ENCODE data around the gene ACP7. TPM values are rescaled to one million over a fixed set of nuclear protein-coding genes. Genes with fewer than 3 reads are reported as not detected.
A peak's percentile ranks its signal among the peaks of the same experiment; 100 is the strongest.

Gene ACP7
- polyA plus RNA-seq, 1 of the 3 experiments (the other 2 are of a cell fraction), result 0.36 TPM

GRCh38 chr19:39133431-39134270 is 49.5 kb downstream of the ACP7 start (continued):
- TF ChIP-seq POLR2AphosphoS5 (IDR thresholded peaks at IDR 0.05; ENCODE audit: low read depth, low read length), result no peak
- no peak for TF ChIP-seq MEF2A (IDR thresholded peaks at IDR 0.05; ENCODE audit: borderline replicate concordance, low read depth)

GRCh38 chr19:39135701-39136100 is 51.5 kb downstream of the ACP7 start:
- Histone ChIP-seq H3K27ac (ENCODE audit: low read depth in 2 of 2, low read length in 1 of 2) (no peak overlapping the region), H3K9me2 (no peaks in the 10 kb centered on the region), H3K4me1 (ENCODE audit: control insufficient read depth in 1 of 2, insufficient read depth in 2 of 2, low read depth in 1 of 2, low read length in 1 of 2) (peaks cover 9 to 45% of the 10 kb centered on the region in 2 experiments; a peak in 3 of 4 replicates), H4K20me1 (ENCODE audit: insufficient read depth) (peaks cover 93% of the 10 kb centered on the region), H3K79me2 (ENCODE audit: insufficient read depth) (peaks cover 100% of the 10 kb centered on the region), H3K4me3 (ENCODE audit: low read depth in 2 of 2, low read length in 1 of 2) (no peak overlapping the region), H3K9me3 (no peaks in the 10 kb centered on the region), H3K36me3 (replicated peaks in 1 of 2; ENCODE audit: control insufficient read depth in 1 of 2, insufficient read depth in 2 of 2, low read length in 1 of 2) (no peaks in the 10 kb centered on the region), H2AFZ (ENCODE audit: low read depth) (no peak overlapping the region), H3K27me3 (ENCODE audit: insufficient read depth) (no peaks in the 10 kb centered on the region), H3K4me2 (no peak overlapping the region), H3F3A (replicated peaks; ENCODE audit: insufficient read depth) (no peaks in the 10 kb centered on the region), H3K9ac (no peak overlapping the region)
- TF ChIP-seq MEF2A (IDR thresholded peaks at IDR 0.05; ENCODE audit: borderline replicate concordance, low read depth) (no peak), MAX (IDR thresholded peaks at IDR 0.05; ENCODE audit: low read depth) (no peak), CTCF (IDR thresholded peaks at IDR 0.05) (no peak), ZBTB33 (IDR thresholded peaks at IDR 0.05; ENCODE audit: borderline replicate concordance, low read depth) (no peak)
- DNase-seq, result peak; percentile 11
- WGBS (ENCODE audit: low lambda C conversion rate), result 89% methylated on average over 13 of the region's 13 CpGs
- POLR2A ChIA-PET, result no interaction called here
- CTCF ChIA-PET, result no interaction called here

- peaks cover 9 to 43% of the 10 kb centered on the region in 2 experiments; a peak in 3 of 4 replicates for H3K4me1 ChIP-seq (ENCODE audit: control insufficient read depth in 1 of 2, insufficient read depth in 2 of 2, low read depth in 1 of 2, low read length in 1 of 2)
- no peaks in the 10 kb centered on the region for H3F3A ChIP-seq (replicated peaks; ENCODE audit: insufficient read depth)
- H3K27me3 ChIP-seq (ENCODE audit: insufficient read depth), result no peaks in the 10 kb centered on the region
- no peaks in the 10 kb centered on the region for H3K9me3 ChIP-seq
- H3K9me2 ChIP-seq, result no peaks in the 10 kb centered on the region
- peak; percentile 14 for DNase-seq
- 89% methylated on average over 12 of the region's 12 CpGs for WGBS (ENCODE audit: low lambda C conversion rate)
- ChIA-PET POLR2A (interaction anchor here (1.1 kb wide), 1 partner anchor 14 kb away, joined by 3 read pairs; no protein-coding TSS in a partner anchor), CTCF (no interaction called here)
- no peak overlapping the region for H3K9ac ChIP-seq
- H3K36me3 ChIP-seq (replicated peaks in 1 of 2; ENCODE audit: control insufficient read depth in 1 of 2, insufficient read depth in 2 of 2, low read length in 1 of 2), result no peaks in the 10 kb centered on the region
- peaks cover 92% of the 10 kb centered on the region for H4K20me1 ChIP-seq (ENCODE audit: insufficient read depth)
- H3K27ac ChIP-seq (ENCODE audit: low read depth in 2 of 2, low read length in 1 of 2), result no peak overlapping the region
- H2AFZ ChIP-seq (ENCODE audit: low read depth), result no peak overlapping the region
- H3K79me2 ChIP-seq (ENCODE audit: insufficient read depth), result peaks cover 100% of the 10 kb centered on the region
- H3K4me3 ChIP-seq (ENCODE audit: low read depth in 2 of 2, low read length in 1 of 2), result no peak overlapping the region
- H3K4me2 ChIP-seq, result no peak overlapping the region
- TF ChIP-seq MEF2A (IDR thresholded peaks at IDR 0.05; ENCODE audit: borderline replicate concordance, low read depth) (no peak), CTCF (IDR thresholded peaks at IDR 0.05) (no peak), NFIC (IDR thresholded peaks at IDR 0.05; ENCODE audit: borderline replicate concordance) (no peak), RAD21 (IDR thresholded peaks at IDR 0.05; ENCODE audit: low read length) (no peak), TAF1 (IDR thresholded peaks at IDR 0.05; ENCODE audit: borderline replicate concordance, low read depth, low read length) (no peak), SIN3A (IDR thresholded peaks at IDR 0.05; ENCODE audit: borderline replicate concordance, low read depth, low read length) (no peak), JUND (IDR thresholded peaks at IDR 0.05) (no peak), FOXM1 (IDR thresholded peaks at IDR 0.05; ENCODE audit: low read depth) (no peak), NRF1 (IDR thresholded peaks at IDR 0.05; ENCODE audit: low read depth, low read length) (no peak), FOSL2 (IDR thresholded peaks at IDR 0.05; ENCODE audit: borderline replicate concordance, low read depth) (no peak), ZBTB33 (IDR thresholded peaks at IDR 0.05; ENCODE audit: borderline replicate concordance, low read depth) (no peak), ELF1 (IDR thresholded peaks at IDR 0.05) (no peak)
Measured at GRCh38 chr19:39136225-39136940, 52.2 kb downstream of the ACP7 start.
